GM12878 (cell line): Measurements from ENCODE around the gene PPP1R12B. TPM values are rescaled to one million over a fixed set of nuclear protein-coding genes. Genes with fewer than 3 reads are reported as not detected.
A peak's percentile ranks its signal among the peaks of the same experiment; 100 is the strongest.
"Not testable (repeated sequence)": the region's sequence is repeated elsewhere in the genome, so short reads cannot be mapped to it uniquely, and the experiment has no call there.

Experiments used
- ATAC-seq: fragments of 200-7000 bp; cut with Tn5 transposase; 3 replicates; pipeline ENCODE4 v1.9.1; 2020; ENCODE audit warnings: mild to moderate bottlenecking, moderate library complexity
- BruUV-seq: library from RNA; stranded (reverse); fragments of 400-500 nt; replicated peaks from 2 replicates; lab custom pipeline; 2021; lab: Mats Ljungman, UMichigan
- CTCF ChIA-PET: fragments of 300-600 bp; sonication (Branson Sonifier 250); formaldehyde crosslinking; extraction: SDS; loops from one replicate; lab custom pipeline; 2021; ENCODE audit warnings: inconsistent platforms; lab: Yijun Ruan, JAX
- POLR2A ChIA-PET: fragments of 350-600 bp; formaldehyde crosslinking; extraction: SDS; loops from one replicate; lab custom pipeline; 2021; ENCODE audit warnings: inconsistent platforms; lab: Charles Lee
- RAD21 ChIA-PET: fragments of 300-600 bp; sonication (Branson Sonifier 250); formaldehyde crosslinking; loops from one replicate; lab custom pipeline; 2023; ENCODE audit warnings: antibody characterized with exemption; ENCODE audit not compliant: unreplicated experiment; lab: Charles Lee
- SMC1A ChIA-PET: fragments of 300-600 bp; sonication (Branson Sonifier 250); formaldehyde crosslinking; loops from one replicate; lab custom pipeline; 2023; ENCODE audit not compliant: unreplicated experiment, uncharacterized antibody; lab: Charles Lee
- DNase-seq: peaks from one replicate; pipeline ENCODE4 v3.0.0-alpha.2; 2011; ENCODE audit warnings: low read depth, low spot score
- FAIRE-seq: peaks from 3 replicates; lab custom pipeline; 2011; peaks lifted over from hg19 to GRCh38; lab: Jason Lieb, UNC
- H2AFZ ChIP-seq: 2 replicates; pipeline ENCODE4 v1.6.0; 2011; ENCODE audit warnings: low read depth, low read length, control low read depth; ENCODE audit not compliant: control insufficient read depth
- H3K27ac ChIP-seq: 2 replicates; pipeline ENCODE4 v1.5.1; 2011; ENCODE audit warnings: control low read depth; ENCODE audit not compliant: control insufficient read depth, insufficient read depth
- H3K27me3 ChIP-seq, 2 experiments: replicated peaks in 1 of 2; 2 replicates each; pipeline versions ENCODE4 v1.6.0 to v1.6.1; 2011; ENCODE audit warnings: low read length in 1 of 2; ENCODE audit not compliant: control insufficient read depth in 2 of 2, insufficient read depth in 2 of 2
- H3K36me3 ChIP-seq, 2 experiments: 2 replicates each; pipeline ENCODE4 v1.5.1; 2011; ENCODE audit warnings: low read length in 1 of 2; ENCODE audit not compliant: control insufficient read depth in 2 of 2, insufficient read depth in 2 of 2
- H3K4me1 ChIP-seq: 2 replicates; pipeline ENCODE4 v1.6.1; 2011; ENCODE audit warnings: mild to moderate bottlenecking, low read length, moderate library complexity, mixed read lengths; ENCODE audit not compliant: control insufficient read depth, insufficient read depth
- H3K4me2 ChIP-seq: 2 replicates; pipeline ENCODE4 v1.6.0; 2011; ENCODE audit warnings: control low read depth; ENCODE audit not compliant: control insufficient read depth, insufficient read depth
- H3K4me3 ChIP-seq: fragments of 200-600 bp; sonication (generic); 2 replicates; pipeline ENCODE4 v1.5.1; 2016
- H3K79me2 ChIP-seq: 2 replicates; pipeline ENCODE4 v1.6.0; 2011; ENCODE audit warnings: low read length; ENCODE audit not compliant: control insufficient read depth, insufficient read depth
- H3K9ac ChIP-seq: 2 replicates; pipeline ENCODE4 v1.8.0; 2011; ENCODE audit warnings: low read length, control low read depth, mixed read lengths; ENCODE audit not compliant: control insufficient read depth, insufficient read depth
- H3K9me3 ChIP-seq: replicated peaks from 3 replicates; pipeline ENCODE4 v1.5.1; 2011; ENCODE audit warnings: mild to moderate bottlenecking, low read length; ENCODE audit not compliant: control insufficient read depth, insufficient read depth
- H4K20me1 ChIP-seq: 2 replicates; pipeline ENCODE4 v1.6.0; 2011; ENCODE audit not compliant: control insufficient read depth, insufficient read depth
- WGBS: methylation state at CpG from one replicate; pipeline ENCODE4 v1.1.6; 2016; ENCODE audit warnings: low lambda C conversion rate; ENCODE audit not compliant: insufficient replicate concordance, insufficient coverage; ENCODE audit errors: missing lambda C conversion rate; 5-methylcytosine and 5-hydroxymethylcytosine counted together
- in situ Hi-C: fragments of 300-500 bp; cut with MboI; formaldehyde crosslinking; loops from 9 replicates; pipeline ENCODE4 v1.14.3; 2018; ENCODE audit warnings: mixed read lengths
- intact Hi-C: fragments of 100-400 bp; cut with micrococcal nuclease; formaldehyde crosslinking; loops from one replicate; pipeline ENCODE4 v1.14.2; 2022; ENCODE audit not compliant: unreplicated experiment
- polyA plus RNA-seq, 11 experiments: library from polyadenylated mRNA; depleted of rRNA in 4 of 11; unstranded in 6 of 11; stranded (reverse) in 5 of 11; fragments of >200 nt; fragmentation: Nextera tagmentation in 4 of 11; fragmentation: Illumina TruSeq in 1 of 11; extraction: Ambion mirVana in 4 of 11; extraction: Trizol in 1 of 11; gene quantifications; 1 replicate in 1 of 11; 2 replicates in 10 of 11; pipeline versions ENCODE4 v1.2.1 to v1.2.3, GENCODE V29; 2011 to 2016; ENCODE audit warnings: inconsistent platforms in 2 of 11, missing spikeins in 2 of 11, low read depth in 1 of 11
- total RNA-seq, 4 experiments: library from RNA; depleted of rRNA in 3 of 4; stranded (reverse); fragments of >200 nt in 3 of 4; fragmentation: Illumina TruSeq in 1 of 4; extraction: Trizol in 1 of 4; gene quantifications; 2 replicates each; pipeline versions ENCODE4 v1.2.1 to v1.2.3, GENCODE V29; 2013 to 2021

Gene PPP1R12B
- total and polyA plus RNA-seq, 10 of the 15 experiments (the other 5 are each of a cell fraction or from before 2014, with no cell fraction given) = 0.29 to 9.4 (median 4.7) TPM

DNA sequence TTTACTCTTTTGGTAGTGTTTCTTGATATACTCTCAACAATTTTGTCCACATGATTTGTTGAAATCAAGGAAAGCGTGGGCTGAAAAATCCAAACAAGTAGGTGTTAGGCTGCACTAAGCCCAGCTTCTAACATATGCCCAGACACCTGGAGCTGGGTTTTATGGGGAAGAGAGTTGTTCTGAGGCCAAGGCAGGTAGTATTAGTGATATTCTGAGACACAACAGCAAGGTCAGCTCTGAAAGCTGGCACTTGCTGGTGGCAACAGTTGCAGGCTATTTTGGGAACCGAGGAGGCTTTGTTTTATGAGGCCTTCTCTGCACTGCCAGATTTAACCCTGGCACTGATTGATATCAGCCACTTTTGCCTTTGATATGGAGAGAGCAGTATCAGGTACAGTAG, 61.8 kb downstream of the PPP1R12B start:
- in situ Hi-C loops, CTCF ChIA-PET, RAD21 ChIA-PET, H3K4me1 ChIP-seq, BruUV-seq, H3K79me2 ChIP-seq, intact Hi-C loops, H3K4me3 ChIP-seq, H3K9ac ChIP-seq, POLR2A ChIA-PET, FAIRE-seq, H3K27ac ChIP-seq, ATAC-seq, H3K4me2 ChIP-seq, SMC1A ChIA-PET, H2AFZ ChIP-seq, H3K9me3 ChIP-seq, H3K27me3 ChIP-seq, DNase-seq, H4K20me1 ChIP-seq, H3K36me3 ChIP-seq: not testable (repeated sequence)
- 94% methylated on average over 2 of the region's 2 CpGs for WGBS

- H3K9ac ChIP-seq, H4K20me1 ChIP-seq, H3K36me3 ChIP-seq, intact Hi-C loops, H3K27me3 ChIP-seq, H2AFZ ChIP-seq, BruUV-seq, H3K4me2 ChIP-seq, DNase-seq, H3K79me2 ChIP-seq, H3K4me3 ChIP-seq, in situ Hi-C loops, H3K9me3 ChIP-seq, H3K27ac ChIP-seq, H3K4me1 ChIP-seq, SMC1A ChIA-PET, POLR2A ChIA-PET: not testable (repeated sequence)
- ChIA-PET RAD21 (interaction anchor here (0.7 kb wide), 2 partner anchors 64 to 81 kb away, joined by 3 to 4 read pairs; no protein-coding TSS in a partner anchor), CTCF (interaction anchor here (0.6 to 0.7 kb wide), 4 partner anchors 21 to 144 kb away, joined by 3 to 5 read pairs (median 4); no protein-coding TSS in a partner anchor)
- peak; percentile 48; the same call in 2 of the 3 replicates for ATAC-seq
- peak; percentile 52 for FAIRE-seq
- WGBS = 37% methylated on average over 5 of the region's 5 CpGs
Measured at GRCh38 chr1:202410854-202411357, 62.4 kb downstream of the PPP1R12B start.
